Measurements from ENCODE around the gene PRDM9. TPM values are rescaled to one million over a fixed set of nuclear protein-coding genes. Genes with fewer than 3 reads are reported as not detected.

Gene PRDM9
- total RNA-seq, 1 experiment from 2014 or later, result not detected

GRCh38 chr5:23482642-23483041 lies 24.8 kb upstream of the PRDM9 start:
- no peak overlapping the region for H2AK5ac ChIP-seq (ENCODE audit: insufficient read length, low read length)
- H3K9me3 ChIP-seq (ENCODE audit: control insufficient read depth, low read depth, low read length), result no peaks in the 10 kb centered on the region
- no peak overlapping the region for H3K14ac ChIP-seq (ENCODE audit: insufficient read depth, low read length)
- no peaks in the 10 kb centered on the region for H4K20me1 ChIP-seq (ENCODE audit: control insufficient read depth, insufficient read depth, insufficient read length)
- H2BK15ac ChIP-seq (ENCODE audit: low read depth, low read length), result no peak overlapping the region
- no peaks in the 10 kb centered on the region for H3K4me1 ChIP-seq (ENCODE audit: insufficient read depth, low read length)
- no peak overlapping the region for H2BK5ac ChIP-seq (ENCODE audit: insufficient read length, low read length)
- no peak overlapping the region for H2BK12ac ChIP-seq (ENCODE audit: insufficient read length, low read depth, low read length)
- H4K5ac ChIP-seq (ENCODE audit: insufficient read length, low read depth, low read length), result no peak overlapping the region
- no peak overlapping the region for H3K18ac ChIP-seq (ENCODE audit: insufficient read length, low read depth, low read length)
- H4K91ac ChIP-seq (ENCODE audit: insufficient read length, low read depth, low read length), result no peak overlapping the region
- no peak overlapping the region for H3K4me2 ChIP-seq (ENCODE audit: insufficient read depth, insufficient read length, low read length)
- Mint-ChIP-seq H3K27ac (no peak overlapping the region), H3K4me3 (no peak overlapping the region), H3K36me3 (ENCODE audit: insufficient read depth in 1 of 3, low read depth in 3 of 3) (no peaks in the 10 kb centered on the region), H3K27me3 (ENCODE audit: low read depth) (no peaks in the 10 kb centered on the region; the same call in 1 of the 2 replicates), H3K9me3 (peaks cover 4 to 7% of the 10 kb centered on the region in 2 experiments; a peak in 4 of 5 replicates), H3K4me1 (no peaks in the 10 kb centered on the region)
- no peaks in the 10 kb centered on the region for H3K27me3 ChIP-seq (ENCODE audit: insufficient read depth, low read length)
- H2BK120ac ChIP-seq (ENCODE audit: low read depth, low read length, poor library complexity, severe bottlenecking), result no peak overlapping the region
- TF ChIP-seq CTCF (conservative IDR thresholded peaks at IDR 0.05), result no peak
- no peak overlapping the region for H2AFZ ChIP-seq (ENCODE audit: low read length)
- H3K27ac ChIP-seq (ENCODE audit: insufficient read length, low read depth, low read length), result no peak overlapping the region
- no peaks in the 10 kb centered on the region for H3K79me1 ChIP-seq (ENCODE audit: insufficient read depth, low read depth, low read length, poor library complexity, severe bottlenecking)
- no peak overlapping the region for H3T11ph ChIP-seq (ENCODE audit: low read length)
- no peak overlapping the region for H3K56ac ChIP-seq (ENCODE audit: insufficient read length, low read depth, low read length)
- no peak overlapping the region for H3K9ac ChIP-seq (ENCODE audit: extremely low read depth, insufficient read length, low read length)
- H3K23ac ChIP-seq (ENCODE audit: insufficient read length, low read depth, low read length), result no peak overlapping the region
- no peak overlapping the region for H3K4ac ChIP-seq (ENCODE audit: low read depth, low read length)
- DNase-seq, result no peak
- no peak overlapping the region for H2BK20ac ChIP-seq (ENCODE audit: low read depth, low read length, poor library complexity, severe bottlenecking)
- WGBS (ENCODE audit: extremely low coverage, insufficient read length, low lambda C conversion rate), result no CpG with 5 or more reads among the region's 2 CpGs
- no peaks in the 10 kb centered on the region for H3K79me2 ChIP-seq (ENCODE audit: insufficient read depth, low read length)
- H3K23me2 ChIP-seq (ENCODE audit: insufficient read length, low read depth, low read length, poor library complexity, severe bottlenecking), result no peaks in the 10 kb centered on the region
- no peak overlapping the region for H4K8ac ChIP-seq (replicated peaks; ENCODE audit: insufficient read length, low read depth, low read length)

All from H9 (cell line).